Renal pelvis (tissue), 4 donors: ENCODE results near the gene DLD. TPM values are rescaled to one million over a fixed set of nuclear protein-coding genes. Genes with fewer than 3 reads are reported as not detected.

ENCODE experiments used
- DNase-seq: peaks from one replicate; pipeline ENCODE4 v3.0.0-alpha.2; 2013
- polyA plus RNA-seq, 3 donors: library from polyadenylated mRNA; unstranded; fragments of 120-200 nt; gene quantifications; one replicate each; pipeline ENCODE4 v1.2.1, GENCODE V29; 2013; ENCODE audit not compliant: insufficient read length in 3 of 3

Gene DLD
- polyA plus RNA-seq, 3 donors = 108 to 112 (median 109) TPM

DNA sequence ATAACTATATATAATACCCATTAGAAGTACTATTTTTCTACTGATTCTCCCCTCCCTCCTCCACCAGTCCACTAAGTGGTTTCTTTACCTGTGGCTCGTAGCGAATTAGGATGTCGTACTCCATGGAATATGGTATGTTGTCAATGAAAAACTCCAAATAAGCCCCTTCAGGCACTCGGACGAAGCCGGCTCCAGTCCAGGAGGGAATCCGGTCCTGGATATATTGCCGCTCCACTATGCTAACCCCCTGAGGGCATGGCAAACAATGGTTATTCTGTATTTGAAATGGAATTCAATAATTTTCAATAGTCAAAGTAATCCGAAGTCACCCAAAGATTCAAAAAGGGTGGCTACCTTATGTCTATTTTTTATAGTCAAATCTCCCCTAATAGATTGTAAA lies 71.8 kb downstream of the DLD start:
- DNase-seq = no peak

GRCh38 chr7:107964510-107964909 lies 73.5 kb downstream of the DLD start:
- DNase-seq = no peak

DNA sequence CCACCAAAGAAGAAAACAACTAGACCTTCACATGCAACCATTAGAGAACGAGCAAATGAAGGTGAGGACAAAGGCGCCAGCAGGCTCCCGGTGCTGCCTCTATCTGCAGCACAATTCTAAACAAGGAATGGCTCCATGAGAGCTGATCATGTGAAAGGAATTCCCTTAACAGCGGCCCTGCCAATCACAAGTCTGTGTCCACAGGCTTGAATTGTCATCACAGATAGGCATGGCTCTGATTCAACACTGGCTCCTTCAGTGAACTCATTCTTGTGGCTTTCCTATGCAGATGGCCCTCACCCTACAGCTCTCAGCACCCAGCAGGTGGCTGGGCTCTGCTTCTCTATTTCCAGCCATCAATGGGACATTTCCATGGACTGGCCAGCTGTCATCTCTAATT lies 75.7 kb downstream of the DLD start:
- no peak for DNase-seq

DNA sequence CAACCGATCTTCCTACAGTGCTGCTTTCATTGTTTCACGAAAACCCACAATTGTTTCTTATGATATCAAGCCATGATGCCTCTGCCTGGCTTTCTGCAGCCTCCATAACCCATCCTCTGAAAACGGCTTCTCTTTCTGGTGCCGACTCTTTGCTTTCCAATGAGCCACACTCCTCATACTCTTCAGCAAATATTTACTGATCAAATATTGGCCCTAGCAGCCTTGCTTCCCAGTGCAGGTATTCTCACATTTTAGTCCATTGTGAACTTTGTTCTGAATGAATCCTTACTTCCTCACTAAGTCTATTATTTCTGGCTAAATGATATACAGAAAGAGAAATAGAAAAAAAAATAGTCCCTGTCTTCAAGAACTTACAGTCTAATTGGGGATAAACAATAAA lies 76.4 kb downstream of the DLD start:
- no peak for DNase-seq

GRCh38 chr7:107968449-107968848 lies 77.5 kb downstream of the DLD start:
- DNase-seq = no peak

DNA sequence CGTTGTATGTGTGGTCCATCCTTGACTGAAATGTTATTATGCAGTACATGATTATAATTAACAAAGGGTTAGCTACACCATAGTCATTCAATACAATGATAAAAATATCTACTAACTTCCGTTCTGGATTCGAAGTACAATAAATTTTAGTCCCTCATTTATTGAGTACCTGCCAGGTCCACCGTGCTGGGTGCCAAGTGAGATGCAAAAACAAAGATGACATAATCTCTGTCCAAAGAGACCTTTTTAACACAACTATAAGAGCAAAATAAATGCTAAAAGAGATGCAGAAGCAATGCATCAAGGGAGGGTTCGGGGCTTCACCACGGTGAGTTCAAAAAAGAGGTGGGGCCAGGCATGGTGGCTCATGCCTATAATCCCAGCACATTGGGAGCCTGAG lies 78.9 kb downstream of the DLD start:
- no peak for DNase-seq

Other genes with a start within 250 kb of the DLD start
- gene SLC26A4, start 230.4 kb upstream of the DLD start, polyA plus RNA-seq = 1 to 10 TPM; 1.4 to 2.8 (median 2.3) TPM
- 10 to 100 TPM; 26.8 to 32.0 (median 27.0) TPM for gene CBLL1, start 147.0 kb upstream of the DLD start, polyA plus RNA-seq
- gene SLC26A3, start 88.0 kb upstream of the DLD start, polyA plus RNA-seq = under 1 TPM in 2 of 3 donors, not detected in 1; 0.10 to 0.13 TPM
- 100 to 1,000 TPM; 618 to 855 (median 711) TPM for gene LAMB1, start 112.0 kb downstream of the DLD start, polyA plus RNA-seq
- gene LAMB4, start 239.2 kb downstream of the DLD start, polyA plus RNA-seq = 1 to 10 TPM; 2.0 to 7.3 (median 2.2) TPM